GM21515 (cell line): ENCODE data around the gene ADAM17.
"Not testable (repeated sequence)": the region's sequence is repeated elsewhere in the genome, so short reads cannot be mapped to it uniquely, and the experiment has no call there.

Experiments used
- ATAC-seq: cut with Tn5 transposase; IDR thresholded peaks from one replicate; pipeline ENCODE4 v1.9.1; 2021; ENCODE audit not compliant: unreplicated experiment

ADAM17 gene

GRCh38 chr2:9527995-9528787, 27.4 kb downstream of the ADAM17 start:
- ATAC-seq = no peak

GRCh38 chr2:9525266-9525665, 30.4 kb downstream of the ADAM17 start:
- no peak for ATAC-seq

GRCh38 chr2:9524291-9524690, 31.3 kb downstream of the ADAM17 start:
- ATAC-seq = no peak

GRCh38 chr2:9519250-9519649, 36.4 kb downstream of the ADAM17 start:
- ATAC-seq = no peak

GRCh38 chr2:9518780-9519179, 36.9 kb downstream of the ADAM17 start:
- ATAC-seq = no peak

- no peak for ATAC-seq
These were observed 37.5 kb downstream of the ADAM17 start for GRCh38 chr2:9518163-9518562.

GRCh38 chr2:9517118-9517782, 38.4 kb downstream of the ADAM17 start:
- ATAC-seq = no peak

GRCh38 chr2:9513946-9514345, 41.7 kb downstream of the ADAM17 start:
- not testable (repeated sequence) for ATAC-seq

GRCh38 chr2:9508931-9509330, 46.7 kb downstream of the ADAM17 start:
- no peak for ATAC-seq

- no peak for ATAC-seq
These were observed 57.4 kb downstream of the ADAM17 start for GRCh38 chr2:9498210-9498609.

- no peak for ATAC-seq
These were observed 58.6 kb downstream of the ADAM17 start for GRCh38 chr2:9497017-9497416.

GRCh38 chr2:9494081-9494480, 61.5 kb downstream of the ADAM17 start:
- ATAC-seq = no peak

- ATAC-seq = no peak
These were observed 62.2 kb downstream of the ADAM17 start for GRCh38 chr2:9493478-9493877.

GRCh38 chr2:9492927-9493326, 62.7 kb downstream of the ADAM17 start:
- ATAC-seq = no peak

GRCh38 chr2:9490789-9491188, 64.8 kb downstream of the ADAM17 start:
- no peak for ATAC-seq

- ATAC-seq = no peak
These were observed 66.8 kb downstream of the ADAM17 start for GRCh38 chr2:9488583-9489547.

GRCh38 chr2:9484533-9484932, 71.1 kb downstream of the ADAM17 start:
- no peak for ATAC-seq

- ATAC-seq = no peak
These were observed 72.5 kb downstream of the ADAM17 start for GRCh38 chr2:9483107-9483506.

GRCh38 chr2:9480157-9480556, 75.5 kb downstream of the ADAM17 start:
- no peak for ATAC-seq

GRCh38 chr2:9478526-9478925, 77.1 kb downstream of the ADAM17 start:
- no peak for ATAC-seq

GRCh38 chr2:9477914-9478313, 77.7 kb downstream of the ADAM17 start:
- ATAC-seq = no peak
